ENCODE data around the gene CHRM5.
A peak's percentile ranks its signal among the peaks of the same experiment; 100 is the strongest.

CHRM5 gene

DNA sequence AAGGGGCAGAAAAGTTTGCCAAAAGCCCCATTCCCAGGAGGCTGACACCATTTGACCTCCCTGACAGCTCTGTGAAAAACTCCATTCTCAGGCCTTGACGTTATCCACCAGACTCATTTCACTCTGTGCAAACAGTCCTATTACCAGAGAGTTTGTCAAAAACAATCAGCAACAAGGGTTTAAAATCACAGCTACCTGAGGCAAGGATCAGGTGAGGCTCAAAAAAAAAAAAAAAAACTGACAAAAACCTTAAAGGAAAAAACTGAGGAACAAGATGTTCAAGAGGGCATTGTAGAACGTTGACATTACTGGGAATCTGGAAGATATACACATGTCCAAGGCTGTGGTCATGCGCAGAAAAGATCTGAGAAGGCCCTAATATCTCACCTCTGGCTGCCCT, 59.3 kb downstream of the CHRM5 start:
- TF ChIP-seq ZC3H10 (CRISPR knock-in tag; IDR thresholded peaks at IDR 0.05) = no peak
- TF ChIP-seq ZFP3 (CRISPR knock-in tag; IDR thresholded peaks at IDR 0.05) = no peak
- ATAC-seq = no peak

DNA sequence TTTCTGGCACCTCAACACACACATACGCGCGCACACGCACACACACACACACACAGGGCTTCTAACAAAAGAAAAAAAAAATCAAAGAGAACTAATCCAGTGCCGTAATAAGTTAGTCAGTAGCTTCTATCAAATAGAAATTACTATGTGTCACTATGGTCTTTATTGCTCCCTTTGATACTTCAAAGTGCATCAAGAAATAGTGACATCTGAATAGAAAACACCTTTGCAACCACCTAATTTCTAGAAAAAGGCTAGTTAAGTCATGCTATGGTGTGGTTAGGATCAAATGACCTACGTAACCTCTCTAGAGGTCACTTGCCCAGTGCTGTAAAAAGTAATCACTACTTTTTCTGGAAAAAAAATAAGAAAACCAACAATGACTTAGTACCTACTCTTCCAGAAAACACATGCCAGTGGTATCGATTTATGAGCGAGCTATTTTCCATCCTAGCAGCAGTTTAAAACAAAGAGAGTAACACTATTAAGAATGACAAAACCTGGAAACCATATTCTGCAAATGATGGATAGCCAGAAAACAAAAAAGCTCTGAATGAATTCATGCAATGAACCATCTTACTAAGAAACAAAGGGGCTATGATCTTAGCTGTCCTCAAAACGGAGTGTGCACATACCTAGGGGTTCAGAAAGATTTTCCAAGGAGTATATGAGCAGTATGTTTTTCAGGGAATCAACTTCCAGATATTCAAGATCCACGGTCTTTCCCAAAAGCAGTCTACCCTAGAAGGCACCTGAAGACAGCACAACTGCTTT, 63.9 kb downstream of the CHRM5 start:
- no peak for ATAC-seq
- TF ChIP-seq ARNTL (CRISPR knock-in tag; IDR thresholded peaks at IDR 0.05; ENCODE audit: borderline replicate concordance, low read depth) = no peak
- TF ChIP-seq, protein P1, sequence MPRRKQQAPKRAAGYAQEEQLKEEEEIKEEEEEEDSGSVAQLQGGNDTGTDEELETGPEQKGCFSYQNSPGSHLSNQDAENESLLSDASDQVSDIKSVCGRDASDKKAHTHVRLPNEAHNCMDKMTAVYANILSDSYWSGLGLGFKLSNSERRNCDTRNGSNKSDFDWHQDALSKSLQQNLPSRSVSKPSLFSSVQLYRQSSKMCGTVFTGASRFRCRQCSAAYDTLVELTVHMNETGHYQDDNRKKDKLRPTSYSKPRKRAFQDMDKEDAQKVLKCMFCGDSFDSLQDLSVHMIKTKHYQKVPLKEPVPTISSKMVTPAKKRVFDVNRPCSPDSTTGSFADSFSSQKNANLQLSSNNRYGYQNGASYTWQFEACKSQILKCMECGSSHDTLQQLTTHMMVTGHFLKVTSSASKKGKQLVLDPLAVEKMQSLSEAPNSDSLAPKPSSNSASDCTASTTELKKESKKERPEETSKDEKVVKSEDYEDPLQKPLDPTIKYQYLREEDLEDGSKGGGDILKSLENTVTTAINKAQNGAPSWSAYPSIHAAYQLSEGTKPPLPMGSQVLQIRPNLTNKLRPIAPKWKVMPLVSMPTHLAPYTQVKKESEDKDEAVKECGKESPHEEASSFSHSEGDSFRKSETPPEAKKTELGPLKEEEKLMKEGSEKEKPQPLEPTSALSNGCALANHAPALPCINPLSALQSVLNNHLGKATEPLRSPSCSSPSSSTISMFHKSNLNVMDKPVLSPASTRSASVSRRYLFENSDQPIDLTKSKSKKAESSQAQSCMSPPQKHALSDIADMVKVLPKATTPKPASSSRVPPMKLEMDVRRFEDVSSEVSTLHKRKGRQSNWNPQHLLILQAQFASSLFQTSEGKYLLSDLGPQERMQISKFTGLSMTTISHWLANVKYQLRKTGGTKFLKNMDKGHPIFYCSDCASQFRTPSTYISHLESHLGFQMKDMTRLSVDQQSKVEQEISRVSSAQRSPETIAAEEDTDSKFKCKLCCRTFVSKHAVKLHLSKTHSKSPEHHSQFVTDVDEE (CRISPR knock-in tag; IDR thresholded peaks at IDR 0.05) = no peak
- TF ChIP-seq, protein P2, sequence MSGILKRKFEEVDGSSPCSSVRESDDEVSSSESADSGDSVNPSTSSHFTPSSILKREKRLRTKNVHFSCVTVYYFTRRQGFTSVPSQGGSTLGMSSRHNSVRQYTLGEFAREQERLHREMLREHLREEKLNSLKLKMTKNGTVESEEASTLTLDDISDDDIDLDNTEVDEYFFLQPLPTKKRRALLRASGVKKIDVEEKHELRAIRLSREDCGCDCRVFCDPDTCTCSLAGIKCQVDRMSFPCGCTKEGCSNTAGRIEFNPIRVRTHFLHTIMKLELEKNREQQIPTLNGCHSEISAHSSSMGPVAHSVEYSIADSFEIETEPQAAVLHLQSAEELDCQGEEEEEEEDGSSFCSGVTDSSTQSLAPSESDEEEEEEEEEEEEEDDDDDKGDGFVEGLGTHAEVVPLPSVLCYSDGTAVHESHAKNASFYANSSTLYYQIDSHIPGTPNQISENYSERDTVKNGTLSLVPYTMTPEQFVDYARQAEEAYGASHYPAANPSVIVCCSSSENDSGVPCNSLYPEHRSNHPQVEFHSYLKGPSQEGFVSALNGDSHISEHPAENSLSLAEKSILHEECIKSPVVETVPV (CRISPR knock-in tag; IDR thresholded peaks at IDR 0.05) = no peak
- no peak for TF ChIP-seq TCF4 (CRISPR knock-in tag; IDR thresholded peaks at IDR 0.05; ENCODE audit: borderline replicate concordance)
- TF ChIP-seq, protein P3, sequence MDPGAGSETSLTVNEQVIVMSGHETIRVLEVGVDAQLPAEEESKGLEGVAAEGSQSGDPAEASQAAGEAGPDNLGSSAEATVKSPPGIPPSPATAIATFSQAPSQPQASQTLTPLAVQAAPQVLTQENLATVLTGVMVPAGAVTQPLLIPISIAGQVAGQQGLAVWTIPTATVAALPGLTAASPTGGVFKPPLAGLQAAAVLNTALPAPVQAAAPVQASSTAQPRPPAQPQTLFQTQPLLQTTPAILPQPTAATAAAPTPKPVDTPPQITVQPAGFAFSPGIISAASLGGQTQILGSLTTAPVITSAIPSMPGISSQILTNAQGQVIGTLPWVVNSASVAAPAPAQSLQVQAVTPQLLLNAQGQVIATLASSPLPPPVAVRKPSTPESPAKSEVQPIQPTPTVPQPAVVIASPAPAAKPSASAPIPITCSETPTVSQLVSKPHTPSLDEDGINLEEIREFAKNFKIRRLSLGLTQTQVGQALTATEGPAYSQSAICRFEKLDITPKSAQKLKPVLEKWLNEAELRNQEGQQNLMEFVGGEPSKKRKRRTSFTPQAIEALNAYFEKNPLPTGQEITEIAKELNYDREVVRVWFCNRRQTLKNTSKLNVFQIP (CRISPR knock-in tag; IDR thresholded peaks at IDR 0.05; ENCODE audit: borderline replicate concordance, low read depth) = no peak
- no peak for TF ChIP-seq BACH2 (CRISPR knock-in tag; IDR thresholded peaks at IDR 0.05; ENCODE audit: borderline replicate concordance)

DNA sequence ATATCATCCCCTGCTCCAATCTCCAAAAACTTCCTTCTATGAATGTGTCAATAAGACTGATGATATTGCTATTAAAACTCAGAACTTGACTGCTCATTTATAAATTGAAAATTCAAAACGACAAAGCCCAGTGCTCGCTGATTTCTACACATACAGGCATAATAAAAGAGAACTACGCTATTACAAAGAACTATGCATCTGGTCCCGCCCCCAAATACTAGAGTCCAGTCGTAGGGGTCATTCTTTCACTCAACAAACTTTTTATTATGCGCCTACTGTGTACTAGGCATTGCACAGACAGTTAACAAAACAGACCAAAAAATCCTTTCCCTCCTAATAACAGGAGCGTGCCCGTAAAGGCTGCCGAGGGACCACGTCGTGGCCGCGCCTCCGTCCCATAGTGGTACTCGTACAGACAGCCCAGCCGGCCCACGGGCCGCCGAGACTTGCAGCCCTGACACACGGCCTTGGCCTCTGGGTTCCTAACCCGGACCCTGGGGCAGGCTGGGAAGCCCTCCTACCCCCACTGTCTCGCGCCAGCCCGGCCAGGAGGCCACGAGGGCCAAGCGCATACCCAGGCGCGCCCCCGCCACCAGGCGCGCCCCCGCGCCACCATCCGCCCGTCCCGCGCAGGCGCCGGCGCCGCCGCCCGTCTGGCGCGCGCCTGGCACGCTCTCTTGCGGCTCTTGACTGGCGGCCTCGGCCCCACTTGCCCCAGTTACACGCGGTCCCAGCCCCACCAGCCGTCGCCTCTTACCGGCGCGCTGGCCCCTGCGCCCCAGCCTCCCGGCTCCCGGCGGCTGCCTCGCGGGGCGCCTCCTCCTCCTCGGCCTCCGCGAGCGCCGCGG, 70.0 kb downstream of the CHRM5 start:
- TF ChIP-seq, protein P4, sequence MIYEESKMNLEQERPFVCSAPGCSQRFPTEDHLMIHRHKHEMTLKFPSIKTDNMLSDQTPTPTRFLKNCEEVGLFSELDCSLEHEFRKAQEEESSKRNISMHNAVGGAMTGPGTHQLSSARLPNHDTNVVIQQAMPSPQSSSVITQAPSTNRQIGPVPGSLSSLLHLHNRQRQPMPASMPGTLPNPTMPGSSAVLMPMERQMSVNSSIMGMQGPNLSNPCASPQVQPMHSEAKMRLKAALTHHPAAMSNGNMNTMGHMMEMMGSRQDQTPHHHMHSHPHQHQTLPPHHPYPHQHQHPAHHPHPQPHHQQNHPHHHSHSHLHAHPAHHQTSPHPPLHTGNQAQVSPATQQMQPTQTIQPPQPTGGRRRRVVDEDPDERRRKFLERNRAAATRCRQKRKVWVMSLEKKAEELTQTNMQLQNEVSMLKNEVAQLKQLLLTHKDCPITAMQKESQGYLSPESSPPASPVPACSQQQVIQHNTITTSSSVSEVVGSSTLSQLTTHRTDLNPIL (CRISPR knock-in tag; IDR thresholded peaks at IDR 0.05; ENCODE audit: low read depth) = no peak
- peak; percentile 81; the same call in 1 of the 2 replicates for TF ChIP-seq ZFP3 (CRISPR knock-in tag; IDR thresholded peaks at IDR 0.05)
- 0 out of 2 replicates have a peak, but pooled peaks have one; percentile 34 for TF ChIP-seq ZNF8 (CRISPR knock-in tag; IDR thresholded peaks at IDR 0.05)

DNA sequence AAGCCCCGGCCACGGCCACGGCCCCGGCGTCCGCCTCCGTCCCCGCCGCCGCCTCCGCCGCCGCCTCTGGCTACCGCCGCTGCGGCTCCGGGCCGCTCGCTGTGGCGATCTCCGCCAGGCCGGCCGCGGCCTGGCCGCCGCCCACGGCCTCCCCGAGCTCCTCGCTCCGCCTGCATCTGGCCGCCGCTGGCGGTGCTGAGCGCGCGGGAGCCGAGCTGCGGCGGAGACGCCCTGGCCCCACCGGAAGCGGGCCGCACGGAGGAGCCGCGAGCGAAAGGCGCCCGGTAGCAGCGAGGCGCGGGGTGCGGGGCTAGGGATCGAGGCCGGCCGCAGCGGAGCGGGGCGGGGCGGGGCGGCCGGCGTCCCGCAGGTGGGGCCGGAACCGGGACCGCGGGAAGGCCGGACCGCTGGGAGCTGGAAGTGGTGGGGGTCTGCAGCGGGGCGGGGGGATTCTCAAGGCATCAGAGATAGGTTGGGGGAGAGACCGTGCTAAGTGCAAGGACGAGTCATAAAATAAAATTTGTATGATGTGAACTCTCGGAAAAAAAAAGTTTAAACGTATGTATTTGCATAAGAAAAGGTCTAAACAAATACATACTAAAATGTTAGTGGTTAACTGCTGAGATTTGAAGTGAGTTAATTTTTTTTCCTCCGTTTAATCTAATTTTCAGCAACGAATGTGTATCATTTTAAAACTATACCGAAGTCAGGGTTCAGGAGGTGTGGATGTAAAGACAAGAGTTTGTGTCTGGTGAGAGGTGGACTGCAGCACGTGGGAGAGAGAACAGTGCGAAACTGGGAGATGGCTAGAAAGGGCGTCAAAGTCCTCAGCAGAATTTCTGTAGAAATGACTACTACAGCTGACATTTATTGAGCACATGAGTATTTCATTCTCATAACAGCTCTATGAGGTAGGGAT, 70.8 kb downstream of the CHRM5 start, which contains the start of gene AVEN:
AVEN (minus strand) TSS at position 334 of the 919 bp plus-strand sequence; CDS start at position 176, 158 bp downstream.
- ATAC-seq = peak; percentile 61
- TF ChIP-seq ZNF8 (CRISPR knock-in tag; IDR thresholded peaks at IDR 0.05) (no peak), ZNF70 (CRISPR knock-in tag; IDR thresholded peaks at IDR 0.05) (no peak), ESRRG (CRISPR knock-in tag; IDR thresholded peaks at IDR 0.05) (no peak), ZFP30 (CRISPR knock-in tag; IDR thresholded peaks at IDR 0.05) (no peak), SNAI2 (CRISPR knock-in tag; IDR thresholded peaks at IDR 0.05) (no peak), CSDC2 (CRISPR knock-in tag; IDR thresholded peaks at IDR 0.05) (no peak)
- TF ChIP-seq, protein P1 (CRISPR knock-in tag; IDR thresholded peaks at IDR 0.05) = no peak
- TF ChIP-seq, protein P2 (CRISPR knock-in tag; IDR thresholded peaks at IDR 0.05) = no peak
- TF ChIP-seq, protein P3 (CRISPR knock-in tag; IDR thresholded peaks at IDR 0.05; ENCODE audit: borderline replicate concordance, low read depth) = no peak

More for the DNA sequence above, 70.0 kb downstream of the CHRM5 start:
- peak; percentile 83 for ATAC-seq

All from SK-N-SH treated with all-trans-retinoic acid at 6 μM for 48 hours (cell line).